ENCODE data around the gene SMARCC2.

DNA sequence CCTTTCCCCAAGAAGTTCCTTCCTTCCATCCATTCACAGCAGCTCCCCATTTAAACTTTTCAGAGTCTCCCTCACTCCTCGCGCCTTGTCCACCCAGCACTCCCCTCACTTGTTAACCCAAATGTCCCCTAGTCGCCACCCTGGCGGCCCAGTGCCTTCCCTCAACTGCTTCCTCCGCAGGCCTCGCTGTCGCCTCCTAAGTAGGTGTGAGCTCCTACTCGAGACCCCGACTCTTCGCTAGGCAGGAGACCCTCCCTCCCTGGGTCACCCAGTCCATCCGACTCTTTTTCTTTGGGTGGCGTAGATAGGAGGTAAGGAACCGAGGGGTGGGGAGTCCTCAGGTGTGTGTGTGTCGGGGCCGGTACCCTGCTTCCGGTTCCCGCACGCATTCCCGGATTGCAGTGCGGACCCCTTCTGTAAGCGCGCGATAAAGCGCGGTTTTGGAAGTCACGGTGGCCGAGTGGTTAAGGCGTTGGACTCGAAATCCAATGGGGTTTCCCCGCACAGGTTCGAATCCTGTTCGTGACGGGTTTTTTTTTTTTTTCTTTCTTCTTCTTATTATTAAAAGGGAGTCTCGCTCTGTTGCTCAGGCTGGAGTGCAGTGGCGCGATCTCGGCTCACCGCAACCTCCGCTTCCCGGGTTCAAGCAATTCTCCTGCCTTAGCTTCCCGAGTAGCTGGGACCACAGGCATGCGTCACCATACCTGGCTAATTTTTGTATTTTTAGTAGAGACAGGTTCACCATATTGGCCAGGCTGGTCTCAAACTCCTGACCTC lies 823 bp upstream of the SMARCC2 start:
- no peak for TF ChIP-seq CTCF (IDR thresholded peaks at IDR 0.05 in 4 of 5, conservative IDR thresholded peaks at IDR 0.05 in 1 of 5)
- no peak for TF ChIP-seq POLR2A (IDR thresholded peaks at IDR 0.05)
